ENCODE data around the gene BDH1.

- no peak for TF ChIP-seq EZH2 (IDR thresholded peaks at IDR 0.05; ENCODE audit: low read length)
- TF ChIP-seq, protein P1, sequence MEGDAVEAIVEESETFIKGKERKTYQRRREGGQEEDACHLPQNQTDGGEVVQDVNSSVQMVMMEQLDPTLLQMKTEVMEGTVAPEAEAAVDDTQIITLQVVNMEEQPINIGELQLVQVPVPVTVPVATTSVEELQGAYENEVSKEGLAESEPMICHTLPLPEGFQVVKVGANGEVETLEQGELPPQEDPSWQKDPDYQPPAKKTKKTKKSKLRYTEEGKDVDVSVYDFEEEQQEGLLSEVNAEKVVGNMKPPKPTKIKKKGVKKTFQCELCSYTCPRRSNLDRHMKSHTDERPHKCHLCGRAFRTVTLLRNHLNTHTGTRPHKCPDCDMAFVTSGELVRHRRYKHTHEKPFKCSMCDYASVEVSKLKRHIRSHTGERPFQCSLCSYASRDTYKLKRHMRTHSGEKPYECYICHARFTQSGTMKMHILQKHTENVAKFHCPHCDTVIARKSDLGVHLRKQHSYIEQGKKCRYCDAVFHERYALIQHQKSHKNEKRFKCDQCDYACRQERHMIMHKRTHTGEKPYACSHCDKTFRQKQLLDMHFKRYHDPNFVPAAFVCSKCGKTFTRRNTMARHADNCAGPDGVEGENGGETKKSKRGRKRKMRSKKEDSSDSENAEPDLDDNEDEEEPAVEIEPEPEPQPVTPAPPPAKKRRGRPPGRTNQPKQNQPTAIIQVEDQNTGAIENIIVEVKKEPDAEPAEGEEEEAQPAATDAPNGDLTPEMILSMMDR (optimal IDR thresholded peaks at IDR 0.05 in 1 of 3, IDR thresholded peaks at IDR 0.05 in 1 of 3, conservative IDR thresholded peaks at IDR 0.05 in 1 of 3; ENCODE audit: extremely low read depth in 1 of 3, insufficient read depth in 2 of 3, low read length in 3 of 3) = no peak
Measured at GRCh38 chr3:197508924-197509775, 46.6 kb downstream of the BDH1 start.
